ENCODE measurements around the gene ARAF.

DNA sequence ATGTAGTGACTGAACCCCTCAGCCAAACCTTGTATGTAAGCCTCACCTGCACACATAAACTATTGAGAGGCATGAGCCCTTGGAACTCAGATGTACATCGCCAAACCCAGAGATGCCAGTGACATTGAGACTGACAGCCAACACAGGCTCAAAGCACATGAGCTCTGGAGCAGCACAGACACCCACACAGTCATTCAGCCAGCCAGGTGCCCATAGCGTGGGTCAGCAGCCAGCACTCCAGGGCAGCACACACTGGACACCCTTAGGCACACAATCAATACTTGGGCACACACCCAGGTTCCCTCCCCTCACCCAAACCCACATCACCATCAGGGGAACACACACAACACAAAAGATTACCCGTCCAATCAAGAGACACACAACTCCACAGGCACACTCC is 16.9 kb downstream of the ARAF start:
- TF ChIP-seq, protein P1, sequence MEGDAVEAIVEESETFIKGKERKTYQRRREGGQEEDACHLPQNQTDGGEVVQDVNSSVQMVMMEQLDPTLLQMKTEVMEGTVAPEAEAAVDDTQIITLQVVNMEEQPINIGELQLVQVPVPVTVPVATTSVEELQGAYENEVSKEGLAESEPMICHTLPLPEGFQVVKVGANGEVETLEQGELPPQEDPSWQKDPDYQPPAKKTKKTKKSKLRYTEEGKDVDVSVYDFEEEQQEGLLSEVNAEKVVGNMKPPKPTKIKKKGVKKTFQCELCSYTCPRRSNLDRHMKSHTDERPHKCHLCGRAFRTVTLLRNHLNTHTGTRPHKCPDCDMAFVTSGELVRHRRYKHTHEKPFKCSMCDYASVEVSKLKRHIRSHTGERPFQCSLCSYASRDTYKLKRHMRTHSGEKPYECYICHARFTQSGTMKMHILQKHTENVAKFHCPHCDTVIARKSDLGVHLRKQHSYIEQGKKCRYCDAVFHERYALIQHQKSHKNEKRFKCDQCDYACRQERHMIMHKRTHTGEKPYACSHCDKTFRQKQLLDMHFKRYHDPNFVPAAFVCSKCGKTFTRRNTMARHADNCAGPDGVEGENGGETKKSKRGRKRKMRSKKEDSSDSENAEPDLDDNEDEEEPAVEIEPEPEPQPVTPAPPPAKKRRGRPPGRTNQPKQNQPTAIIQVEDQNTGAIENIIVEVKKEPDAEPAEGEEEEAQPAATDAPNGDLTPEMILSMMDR (IDR thresholded peaks at IDR 0.05; ENCODE audit: low read length), result no peak
- no peak for TF ChIP-seq EZH2 (optimal IDR thresholded peaks at IDR 0.05; ENCODE audit: low read depth, low read length)
- no peak for TF ChIP-seq EZH2phosphoT487 (IDR thresholded peaks at IDR 0.05; ENCODE audit: low read length)

Data from MM.1S (cell line).